HG02571 (cell line): Measurements from ENCODE around the gene ZNF669.
A peak's percentile ranks its signal among the peaks of the same experiment; 100 is the strongest.

Experiments
- ATAC-seq: cut with Tn5 transposase; IDR thresholded peaks from one replicate; pipeline ENCODE4 v1.9.1; 2021; ENCODE audit warnings: mild to moderate bottlenecking, moderate library complexity; ENCODE audit not compliant: unreplicated experiment

ZNF669 gene

DNA sequence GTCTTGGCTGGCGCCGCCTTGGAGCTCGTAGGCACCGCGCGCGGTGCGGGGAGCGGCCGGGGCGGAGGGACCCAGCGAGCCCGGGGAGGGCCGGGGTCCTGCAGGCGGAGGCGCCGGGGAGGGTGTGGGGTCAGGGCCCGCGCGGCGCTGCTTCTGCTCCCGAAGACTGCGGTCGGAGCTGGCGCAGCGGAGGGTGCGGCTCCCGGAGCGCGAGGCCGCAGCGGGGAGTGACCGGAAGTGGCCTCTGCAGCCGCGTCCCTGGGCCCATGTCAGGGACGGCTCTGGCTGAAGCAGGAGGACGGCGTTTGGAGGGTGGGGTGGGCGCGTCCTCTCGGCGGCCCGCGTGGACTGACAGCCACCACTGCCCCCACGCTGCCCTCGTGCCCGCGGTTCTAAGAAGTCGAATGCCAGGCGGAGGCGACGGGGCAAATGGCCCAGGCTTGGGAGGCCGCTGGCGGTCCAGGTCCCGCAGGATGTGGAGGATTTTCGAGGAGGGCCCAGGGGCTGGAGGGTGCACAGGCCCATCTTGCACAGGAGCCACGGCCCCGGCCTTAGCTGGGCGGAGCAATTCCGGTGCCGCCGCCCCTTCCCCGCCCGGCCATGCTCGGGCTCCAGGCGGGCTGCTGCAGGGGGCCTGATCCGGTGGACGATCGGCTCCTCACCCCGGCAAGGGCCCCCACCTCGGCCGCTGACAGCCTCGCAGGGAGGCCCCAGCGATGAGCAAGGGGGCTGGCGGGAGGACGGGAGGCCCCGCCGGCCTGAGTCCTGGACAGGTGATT is 7.7 kb upstream of the ZNF669 start:
- no peak for ATAC-seq

DNA sequence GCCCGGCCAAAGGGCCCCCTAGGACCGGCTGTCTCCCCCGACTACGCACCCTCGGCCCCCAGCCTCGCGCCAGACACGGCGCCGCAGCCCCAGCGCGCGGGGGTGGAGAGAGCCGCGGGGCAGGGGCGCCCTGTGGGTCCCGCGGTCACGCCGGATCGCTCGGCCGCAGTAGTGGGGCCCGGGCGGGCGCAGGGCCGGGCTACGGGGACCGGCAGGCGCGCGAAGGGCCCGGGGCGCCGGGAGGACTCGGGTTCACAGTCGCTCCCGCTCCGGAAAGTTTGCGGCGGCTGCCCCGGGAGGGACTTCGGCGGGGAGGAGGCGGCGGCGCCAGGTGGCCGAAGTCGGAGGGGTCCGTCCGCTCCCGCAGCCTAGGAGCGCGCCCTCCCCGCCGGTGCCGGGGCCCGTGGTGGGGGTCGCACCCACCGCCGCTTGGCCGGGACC is 7.1 kb upstream of the ZNF669 start:
- ATAC-seq, result no peak

DNA sequence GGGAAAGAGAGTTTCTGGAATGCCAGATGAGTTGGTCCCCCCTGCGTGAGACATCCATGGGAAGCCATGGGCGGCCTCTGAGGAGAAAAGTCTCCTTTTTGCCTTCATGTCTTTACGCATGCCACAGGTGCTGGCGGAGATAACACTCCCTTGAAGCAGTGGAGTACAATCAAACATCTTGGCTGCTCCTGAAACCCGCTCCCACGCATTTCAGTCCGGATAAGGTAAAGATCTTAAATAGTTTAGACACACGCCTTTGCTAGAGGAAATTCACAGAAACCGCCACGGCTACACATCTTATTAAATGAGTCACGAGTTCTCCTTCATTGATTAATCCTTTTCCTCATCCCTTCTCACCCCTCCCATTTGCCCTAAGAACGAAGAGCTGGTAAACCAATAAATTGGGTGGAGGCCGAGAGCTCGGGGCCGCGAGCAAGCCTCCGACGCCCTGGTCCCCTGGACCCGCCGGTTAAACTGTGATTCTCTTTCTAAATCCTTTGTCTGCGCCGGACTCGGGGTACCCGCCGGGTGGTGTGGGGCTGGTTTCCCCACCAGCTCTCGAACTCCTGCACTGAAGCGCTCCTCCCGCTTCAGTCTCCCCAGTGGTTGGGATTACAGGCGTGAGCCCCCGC is 6.6 kb upstream of the ZNF669 start:
- no peak for ATAC-seq

DNA sequence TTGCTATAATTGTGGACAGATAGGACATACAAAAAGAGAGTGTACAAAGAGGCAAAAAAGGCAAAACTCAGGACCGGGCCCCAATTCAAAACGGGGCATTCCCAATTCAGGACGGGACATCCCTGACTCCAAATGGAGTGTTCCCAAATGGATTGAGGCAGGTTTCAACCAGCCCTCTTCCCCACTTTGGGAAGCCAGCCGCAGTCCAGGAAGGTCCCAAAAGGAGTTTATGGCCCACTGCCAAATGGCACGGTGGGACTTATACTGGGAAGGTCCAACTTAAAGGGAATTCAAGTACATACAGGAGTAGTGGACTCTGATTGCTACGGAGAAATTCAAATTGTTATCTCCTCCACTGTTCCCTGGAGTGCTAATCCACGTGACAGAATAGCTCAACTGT is 3.5 kb upstream of the ZNF669 start:
- no peak for ATAC-seq

DNA sequence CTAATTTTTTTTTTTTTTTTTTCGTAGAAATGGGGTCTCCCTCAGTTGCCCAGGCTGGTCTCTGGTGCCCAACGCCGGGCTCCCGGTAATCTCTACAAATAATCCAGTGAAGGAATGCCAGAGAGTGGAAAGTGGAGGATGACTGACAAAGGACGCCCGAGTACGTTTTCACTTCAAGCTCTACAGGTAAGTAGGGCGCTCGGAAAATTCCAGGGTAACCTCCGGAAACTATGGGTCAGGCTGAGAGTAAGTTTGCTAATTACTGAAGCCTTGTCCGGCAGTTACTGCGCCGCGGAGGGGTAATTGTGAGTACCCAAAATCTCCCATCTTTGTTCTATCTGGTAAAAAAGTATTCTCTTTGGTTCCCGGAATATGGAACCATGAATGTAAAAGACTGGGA is 1.8 kb upstream of the ZNF669 start:
- no peak for ATAC-seq

DNA sequence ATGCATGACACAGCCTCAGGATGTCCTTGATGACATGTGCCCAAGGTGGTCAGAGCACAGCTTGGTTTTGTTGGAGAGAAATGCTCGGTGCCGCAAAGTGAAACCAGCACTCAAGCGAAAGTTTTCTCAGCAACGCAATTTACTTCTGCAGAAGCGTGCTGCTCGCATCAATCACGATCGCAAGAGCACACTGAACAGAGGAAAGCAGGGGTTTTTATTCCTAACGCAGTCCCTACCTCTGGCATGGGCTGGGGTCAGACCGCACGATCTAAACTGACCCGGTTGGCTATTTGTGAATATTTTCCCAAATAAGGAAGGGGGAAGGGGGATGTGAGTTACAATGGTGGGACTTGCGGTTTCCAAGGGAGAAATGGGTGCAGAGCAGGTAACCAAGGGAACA is 809 bp upstream of the ZNF669 start:
- no peak for ATAC-seq

DNA sequence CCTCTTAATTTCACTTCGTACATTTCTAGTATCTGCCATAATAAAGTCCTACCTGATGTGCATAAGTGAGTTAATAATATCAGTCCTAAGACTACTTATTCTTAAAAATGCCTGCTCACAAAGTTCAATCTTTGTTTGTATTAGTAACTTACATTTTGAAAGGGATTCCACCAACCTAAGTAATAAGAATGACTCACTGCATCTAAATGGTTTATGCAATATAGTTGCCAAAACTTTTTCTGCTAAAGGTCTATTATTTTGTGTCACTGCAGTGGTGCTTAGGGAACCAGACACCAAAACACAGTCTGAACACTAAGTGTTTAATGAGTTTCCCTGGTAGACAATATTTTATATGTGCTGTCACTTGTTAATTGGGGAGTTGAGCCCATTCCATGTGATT is 1.8 kb downstream of the ZNF669 start:
- no peak for ATAC-seq

DNA sequence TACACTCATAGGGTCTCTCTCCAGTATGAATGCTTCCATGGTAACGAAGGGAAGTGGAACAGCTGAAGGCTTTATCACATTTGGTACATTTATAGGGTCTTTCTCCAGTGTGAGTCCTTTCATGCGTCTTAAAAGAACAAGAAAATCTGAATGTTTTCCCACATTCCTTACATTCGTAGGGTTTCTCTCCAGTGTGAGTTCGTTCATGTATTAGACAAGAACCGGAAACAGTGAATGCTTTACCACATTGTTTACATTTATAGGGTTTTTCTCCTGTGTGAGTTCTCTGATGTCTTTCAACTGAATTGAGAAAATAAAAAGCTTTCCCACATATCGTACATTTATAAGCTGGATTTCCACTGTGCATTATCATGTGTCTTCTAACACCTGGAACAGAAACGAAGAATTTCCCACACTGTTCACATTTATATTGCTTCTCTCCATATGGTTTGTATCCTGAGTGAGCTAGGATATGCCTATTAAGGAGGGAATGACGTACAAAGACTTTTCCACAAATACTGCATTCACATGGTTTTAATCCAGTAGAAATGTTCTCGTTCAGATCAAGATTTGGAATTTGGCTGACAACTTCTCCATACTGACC is 3.4 kb downstream of the ZNF669 start:
- ATAC-seq, result no peak

DNA sequence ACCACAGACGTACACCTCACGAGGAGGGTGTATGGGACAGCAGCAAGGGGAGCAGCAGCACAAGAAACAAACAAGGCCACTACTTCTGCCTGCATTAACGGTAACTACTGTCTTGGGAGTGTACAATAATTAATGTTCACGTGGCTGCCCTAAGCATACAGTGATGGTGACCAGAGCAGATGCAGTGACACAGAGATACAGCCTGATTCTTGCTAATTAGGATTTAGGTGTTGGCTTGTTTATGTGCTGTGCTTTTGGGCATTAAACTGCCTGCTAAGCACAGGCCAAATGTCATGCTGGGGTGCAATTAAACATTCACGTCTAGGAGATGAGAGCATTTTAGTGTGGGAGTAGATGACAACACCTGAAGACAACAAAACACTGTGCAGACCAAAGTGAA is 7.2 kb downstream of the ZNF669 start:
- ATAC-seq, result no peak

DNA sequence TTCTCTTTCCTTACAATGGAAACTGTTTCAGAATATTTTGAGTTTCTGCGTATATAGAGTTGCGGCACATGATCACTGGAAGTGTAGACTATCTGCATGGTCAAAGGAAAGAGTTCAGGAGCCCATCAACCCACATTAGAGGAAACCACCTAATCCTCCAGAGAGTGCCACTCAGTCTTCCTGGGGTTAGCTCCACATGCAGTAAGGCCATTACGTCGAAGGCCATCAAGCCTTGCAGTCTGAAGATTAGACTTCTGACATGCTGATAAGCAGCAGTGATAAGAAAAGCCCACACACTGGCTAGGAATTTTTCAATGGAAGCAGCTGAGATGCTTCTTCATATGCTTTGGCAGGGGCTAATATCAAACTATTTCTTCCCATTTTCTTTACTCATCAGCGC is 7.6 kb downstream of the ZNF669 start:
- ATAC-seq, result no peak

DNA sequence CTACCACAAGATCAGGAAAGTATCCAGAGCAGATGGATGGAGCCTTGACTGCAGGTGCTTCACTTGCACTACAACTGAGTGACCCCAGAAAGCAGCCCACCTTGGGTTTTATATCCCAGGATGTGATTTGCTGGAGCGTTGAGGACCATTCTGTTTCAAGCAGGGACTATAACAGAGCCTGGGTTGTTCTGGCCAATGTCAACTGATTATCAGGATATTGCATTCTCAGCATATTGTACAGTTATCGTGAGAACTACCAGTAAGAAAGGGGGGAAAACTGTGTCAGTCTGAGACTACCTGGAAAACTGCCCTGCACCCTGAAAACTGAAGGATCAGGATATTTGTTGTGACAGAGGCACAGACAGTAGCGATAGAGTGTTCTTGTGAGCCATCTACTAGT is 8.0 kb downstream of the ZNF669 start:
- ATAC-seq, result no peak

DNA sequence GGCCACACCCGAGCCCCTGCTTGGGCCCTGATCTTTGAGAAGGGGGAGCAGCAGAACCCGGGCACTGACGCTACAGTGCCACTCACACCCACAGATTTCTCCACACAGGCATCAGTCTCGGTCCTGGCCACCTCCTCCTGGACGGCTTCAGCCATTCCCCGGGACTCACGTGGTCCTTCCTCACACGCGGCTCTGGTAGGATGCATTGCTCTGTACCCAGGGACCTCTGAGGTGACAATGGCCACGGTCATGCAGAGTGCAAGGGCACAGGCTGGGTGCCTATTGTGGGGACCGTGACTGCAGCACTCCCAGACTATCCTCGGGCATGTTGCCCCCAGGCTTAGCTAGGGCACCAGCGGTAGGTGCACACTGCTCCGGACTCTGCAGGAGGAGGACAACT is 13.7 kb downstream of the ZNF669 start:
- ATAC-seq, result no peak

DNA sequence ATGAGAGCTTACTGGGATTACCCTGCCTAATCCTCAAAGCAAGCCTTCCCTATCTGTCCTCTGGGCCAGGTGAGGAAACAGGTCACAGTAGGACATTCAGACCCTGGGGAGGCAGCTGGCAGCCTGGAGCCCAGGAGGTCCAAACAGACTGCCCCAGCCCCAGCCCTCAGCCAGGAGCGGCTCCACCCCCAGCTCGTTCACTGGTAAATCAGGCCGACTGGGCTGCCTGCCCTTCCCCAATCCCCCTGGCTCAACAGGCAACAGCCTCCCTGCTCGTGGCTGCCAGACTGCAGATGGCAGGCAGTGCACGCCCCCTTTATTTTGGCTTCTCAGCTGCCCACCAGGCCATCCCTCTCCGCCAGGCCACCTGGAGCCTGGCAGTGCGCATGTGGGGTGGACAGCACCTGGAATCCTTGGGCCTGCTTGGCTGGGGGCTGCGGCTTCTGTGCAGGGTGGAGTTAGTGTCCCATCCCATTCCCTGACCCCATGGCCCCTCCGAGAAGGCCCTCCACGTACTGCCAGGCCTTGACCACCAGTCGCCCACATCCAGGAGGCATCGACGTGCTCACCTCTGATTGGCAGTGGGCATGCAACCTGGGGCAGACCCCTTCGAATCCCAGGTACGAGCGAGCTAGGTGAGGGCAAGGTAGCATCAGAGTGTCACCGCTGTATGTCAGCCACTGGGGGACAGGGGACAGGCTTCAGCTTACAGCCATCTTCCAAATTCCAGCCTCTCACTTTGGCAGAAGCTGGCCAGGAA is 14.4 kb downstream of the ZNF669 start:
- no peak for ATAC-seq

DNA sequence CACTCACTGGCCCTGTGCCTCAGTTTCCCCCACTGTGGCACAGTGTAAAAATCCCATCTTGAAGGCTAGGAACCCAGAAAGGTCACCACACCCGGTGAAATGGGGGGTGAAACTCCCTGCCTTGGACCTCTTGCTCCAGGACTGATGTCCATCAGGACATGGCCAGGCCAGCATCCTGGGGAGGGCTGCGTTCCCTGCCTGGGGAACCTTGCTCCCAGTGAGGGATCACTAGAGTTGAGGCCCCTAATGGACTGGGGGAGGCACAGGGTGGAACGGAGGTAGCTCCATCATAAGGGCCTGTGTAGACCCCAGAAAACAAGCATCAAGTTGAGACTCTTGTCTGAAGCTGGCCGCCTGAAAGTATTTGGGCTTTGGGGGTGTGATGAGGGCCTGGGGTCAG is 15.2 kb downstream of the ZNF669 start:
- no peak for ATAC-seq

DNA sequence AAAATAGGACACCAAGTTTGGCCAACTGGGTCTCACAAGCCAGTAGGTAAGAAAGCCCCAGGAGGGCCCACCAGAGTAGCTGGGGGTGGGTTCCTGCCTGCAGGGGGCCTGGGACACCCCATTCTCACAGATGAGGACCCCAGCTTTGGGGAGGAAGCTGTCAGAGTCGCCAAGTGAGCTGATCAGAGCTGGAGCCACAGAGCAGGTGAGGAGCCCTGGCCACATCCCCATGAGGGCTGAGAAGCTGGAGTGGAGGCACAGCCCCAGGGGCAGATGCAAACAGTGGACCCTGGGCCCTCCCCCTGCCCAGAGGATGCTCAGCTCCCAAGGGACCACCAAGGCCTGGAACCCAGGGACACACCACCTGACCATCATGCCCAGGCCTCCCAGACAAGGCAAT is 16.9 kb downstream of the ZNF669 start:
- no peak for ATAC-seq

DNA sequence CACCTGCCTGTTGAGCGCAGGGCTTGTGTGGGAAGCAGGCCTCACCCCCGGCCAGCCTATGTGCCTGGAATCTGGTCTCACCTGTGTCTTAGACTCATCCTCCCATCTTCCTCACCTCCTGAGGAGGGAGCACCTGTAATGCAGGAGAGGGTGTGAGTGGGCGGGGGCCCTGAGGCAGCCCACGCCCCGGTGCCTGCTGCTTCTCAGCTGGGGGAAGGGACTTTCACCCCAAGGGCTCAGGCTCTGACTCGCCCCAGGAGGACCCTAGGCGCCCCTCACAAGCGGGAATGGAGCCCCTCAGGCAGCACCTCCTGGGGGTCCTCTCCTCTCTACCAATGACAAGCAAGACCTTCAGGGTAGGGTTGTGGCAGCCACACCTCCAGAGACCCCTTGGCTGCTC is 18.8 kb downstream of the ZNF669 start:
- no peak for ATAC-seq

DNA sequence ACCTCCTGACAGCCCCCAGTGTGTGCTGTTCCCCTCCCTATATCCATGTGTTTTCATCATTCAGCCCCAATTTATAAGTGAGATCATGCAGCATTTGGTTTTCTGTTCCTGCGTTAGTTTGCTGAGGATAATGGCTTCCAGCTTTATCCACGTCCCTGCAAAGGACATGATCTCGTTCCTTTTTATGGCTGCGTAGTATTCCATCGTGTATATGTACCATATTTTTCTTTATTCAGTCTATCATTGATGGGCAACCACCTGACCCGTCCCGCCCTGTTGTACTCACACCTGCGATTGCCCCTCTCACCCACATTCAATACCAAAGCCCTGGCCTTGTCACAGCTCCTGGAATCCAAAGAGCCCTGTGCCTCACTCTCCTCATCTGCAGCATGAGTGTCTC is 19.4 kb downstream of the ZNF669 start:
- ATAC-seq, result no peak

DNA sequence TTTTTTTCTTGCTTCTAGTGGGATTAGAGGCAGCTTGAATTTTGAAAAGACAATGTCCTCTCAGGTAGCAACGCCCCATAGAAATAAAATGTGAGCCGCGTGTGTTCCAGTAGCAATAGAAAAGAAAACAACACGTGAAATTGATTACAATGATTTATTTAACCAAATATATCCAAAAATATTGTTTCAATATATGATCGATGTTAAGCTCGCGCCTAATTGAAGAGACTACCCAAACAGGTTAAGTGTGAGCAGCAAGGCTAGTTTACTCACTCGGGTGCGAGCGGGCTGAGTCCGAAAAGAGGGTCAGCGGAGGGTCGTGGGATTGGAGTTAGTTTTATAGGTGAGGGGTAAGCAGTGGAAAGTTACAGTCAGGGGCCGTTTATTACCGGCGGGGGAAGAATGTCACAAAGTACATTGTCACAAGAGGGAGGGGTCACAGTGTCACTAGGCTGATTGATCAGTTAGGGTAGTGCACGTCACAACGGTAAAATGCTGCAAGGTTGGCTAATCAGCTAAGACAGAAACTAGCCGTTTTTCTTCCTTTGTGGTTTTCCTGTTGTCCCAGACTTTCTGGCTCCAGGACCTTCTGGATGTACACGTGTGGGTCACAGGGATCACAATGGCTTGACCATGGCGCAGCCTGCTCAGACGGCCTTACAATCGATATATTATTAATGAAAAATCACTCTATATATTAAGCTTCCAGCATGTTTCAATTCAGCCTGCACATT is 24.8 kb downstream of the ZNF669 start:
- no peak for ATAC-seq

DNA sequence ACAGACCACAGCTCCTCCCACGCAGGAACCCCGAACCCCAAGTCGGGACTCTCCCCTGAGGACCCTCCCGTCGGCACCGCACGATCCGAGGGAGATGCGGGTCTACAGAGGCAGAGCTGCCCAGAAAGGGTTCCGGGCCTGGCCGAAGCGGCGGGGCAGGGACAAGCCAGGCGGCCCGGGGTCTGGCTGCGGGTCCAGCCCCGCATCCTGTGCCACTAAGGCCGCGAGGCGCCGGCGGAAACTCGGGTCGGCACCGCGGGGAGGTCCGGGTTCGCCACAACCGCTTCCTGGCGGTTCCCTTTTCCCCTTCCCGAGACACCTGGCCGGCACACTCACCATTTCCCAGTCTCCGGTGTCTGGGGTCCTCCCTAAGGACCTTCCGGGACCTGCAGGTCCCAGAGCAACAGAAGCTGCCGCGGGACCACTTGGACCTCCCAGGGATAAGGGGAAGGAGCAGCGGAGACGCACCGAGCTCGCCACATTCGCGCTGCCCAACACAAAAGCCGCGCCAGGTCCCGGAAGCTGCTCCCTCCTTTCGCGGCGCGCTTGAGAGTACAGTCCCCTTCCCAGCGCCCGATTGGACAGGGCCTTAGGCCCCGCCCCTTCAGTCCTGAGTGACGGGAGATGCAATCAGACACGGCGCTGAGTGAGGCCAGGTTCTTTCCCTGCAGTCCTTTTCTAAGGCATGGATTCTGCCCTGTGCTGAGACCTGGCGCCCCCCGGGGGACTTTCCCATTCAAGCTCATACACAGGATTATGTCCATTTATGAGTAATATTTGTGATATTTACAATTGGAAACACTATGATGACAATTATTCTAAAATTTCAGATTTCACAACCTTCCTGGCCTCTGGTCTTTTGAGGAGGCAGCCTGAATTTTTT is 25.7 kb downstream of the ZNF669 start, which contains the start of gene ZNF670:
ZNF670 (minus strand) TSS at position 554 of the 883 bp plus-strand sequence; CDS start at position 339, 215 bp downstream.
- ATAC-seq, result peak; percentile 100

DNA sequence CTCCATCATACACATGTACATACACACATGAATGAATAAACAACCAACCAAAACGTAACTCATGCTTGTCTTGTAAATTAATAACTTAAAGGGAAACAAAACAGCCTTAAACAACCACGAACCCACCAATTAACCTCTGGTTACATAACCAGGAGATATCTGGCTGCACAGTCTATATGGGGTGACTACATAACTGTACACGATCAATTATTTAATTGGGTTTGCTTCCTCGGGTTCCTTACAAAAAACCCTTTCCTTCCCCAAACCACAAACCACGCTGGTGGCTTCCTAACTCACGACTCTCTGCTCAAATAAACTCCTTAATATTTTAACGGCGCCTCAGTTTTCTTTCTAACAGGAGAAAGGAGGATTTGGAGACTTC is 26.3 kb downstream of the ZNF669 start:
- ATAC-seq, result no peak
